Pulmonary artery endothelial cell (primary cell): ENCODE data around the gene IL2RA. TPM values are rescaled to one million over a fixed set of nuclear protein-coding genes. Genes with fewer than 3 reads are reported as not detected.

Source experiments
- DNase-seq: peaks from one replicate; pipeline ENCODE4 v3.0.0-alpha.2; 2011; ENCODE audit warnings: low read depth, low spot score
- total RNA-seq: library from RNA; depleted of rRNA; stranded (reverse); fragments of >200 nt; gene quantifications from 2 replicates; pipeline ENCODE4 v1.2.3, GENCODE V29; 2014

IL2RA gene
- total RNA-seq, 1 donor from 2014 or later = not detected

- no peak for DNase-seq
Measured at GRCh38 chr10:6040205-6040604, 22.0 kb downstream of the IL2RA start.

- no peak for DNase-seq
Measured at GRCh38 chr10:6039711-6040110, 22.5 kb downstream of the IL2RA start.

GRCh38 chr10:6038071-6038631 lies 24.0 kb downstream of the IL2RA start:
- no peak for DNase-seq

- no peak for DNase-seq
Measured at GRCh38 chr10:6037422-6037821, 24.7 kb downstream of the IL2RA start.

GRCh38 chr10:6036861-6037321 lies 25.3 kb downstream of the IL2RA start:
- DNase-seq = no peak

- DNase-seq = no peak
Measured at GRCh38 chr10:6035931-6036575, 26.1 kb downstream of the IL2RA start.

DNA sequence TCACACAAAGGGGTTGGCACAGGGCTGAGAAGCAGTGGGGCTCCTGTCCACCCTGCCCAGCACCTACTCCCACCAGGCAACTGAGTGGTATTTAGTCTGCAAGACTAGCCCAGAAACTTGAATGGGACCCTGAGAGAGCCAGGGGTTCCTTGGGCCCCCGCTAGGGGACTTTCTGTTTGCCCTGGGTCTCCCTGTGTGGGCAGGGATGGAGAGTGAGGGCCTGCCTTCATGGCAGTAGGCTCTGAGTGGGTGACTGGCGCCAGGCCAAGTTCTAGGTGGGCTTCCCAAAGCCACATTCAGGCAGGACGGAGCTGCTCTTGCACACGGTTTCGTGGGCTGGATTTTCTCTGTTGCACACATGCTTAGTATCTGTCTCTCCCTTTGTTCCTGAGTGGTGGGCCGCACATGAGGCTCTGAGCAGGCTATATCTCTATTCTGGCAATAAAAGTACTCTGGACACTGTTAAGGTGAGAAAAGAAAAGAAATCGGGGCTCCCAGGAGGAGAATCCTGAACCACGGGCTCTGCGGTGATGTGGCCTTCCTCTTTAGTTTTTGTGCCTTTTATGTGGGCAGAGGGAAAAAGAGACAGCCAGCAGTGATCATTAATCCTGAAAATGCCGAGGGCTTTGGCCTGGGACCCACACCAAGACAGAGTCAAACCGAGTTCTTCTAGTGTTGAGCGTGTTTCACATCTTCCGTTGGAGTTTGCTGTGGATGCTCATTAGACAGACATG lies 26.9 kb downstream of the IL2RA start:
- no peak for DNase-seq

DNA sequence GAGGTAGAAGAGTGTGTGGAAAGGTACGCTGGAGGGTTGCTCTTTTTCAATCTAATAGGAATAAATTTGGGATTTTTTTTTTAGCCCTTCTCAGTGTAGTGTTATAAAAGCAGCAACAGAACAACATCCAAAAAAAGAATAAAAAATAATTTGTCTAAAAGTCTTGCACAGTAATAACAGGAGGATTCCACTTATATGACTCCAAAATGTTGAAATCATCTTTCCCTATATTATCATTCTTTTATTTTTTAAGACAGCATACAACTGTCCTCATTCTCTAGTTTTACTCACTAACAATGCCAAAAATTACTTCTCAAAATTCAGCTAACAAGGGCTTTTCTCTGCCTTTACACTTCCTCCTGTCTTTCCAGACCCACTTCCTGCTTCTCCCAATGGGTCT lies 27.8 kb downstream of the IL2RA start:
- no peak for DNase-seq

DNA sequence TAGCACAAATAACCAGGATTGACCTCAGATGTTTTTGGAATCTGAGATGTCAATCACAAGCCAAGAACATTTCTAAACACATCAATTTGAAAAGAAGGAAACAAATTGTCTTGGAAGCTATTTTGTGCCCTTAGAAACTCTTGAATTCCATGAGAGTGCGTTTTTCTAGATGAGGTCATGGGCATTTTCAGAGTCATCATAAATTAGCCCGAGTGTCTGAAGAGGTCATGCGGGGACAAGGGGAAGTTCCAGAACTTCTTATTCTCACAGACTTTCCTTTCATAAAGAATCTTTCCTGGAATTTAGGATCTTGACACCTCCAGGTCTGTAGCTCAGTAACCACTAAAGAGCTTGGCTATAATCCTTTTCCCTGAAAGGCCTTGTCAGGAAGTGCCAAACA lies 28.2 kb downstream of the IL2RA start:
- DNase-seq = no peak

DNA sequence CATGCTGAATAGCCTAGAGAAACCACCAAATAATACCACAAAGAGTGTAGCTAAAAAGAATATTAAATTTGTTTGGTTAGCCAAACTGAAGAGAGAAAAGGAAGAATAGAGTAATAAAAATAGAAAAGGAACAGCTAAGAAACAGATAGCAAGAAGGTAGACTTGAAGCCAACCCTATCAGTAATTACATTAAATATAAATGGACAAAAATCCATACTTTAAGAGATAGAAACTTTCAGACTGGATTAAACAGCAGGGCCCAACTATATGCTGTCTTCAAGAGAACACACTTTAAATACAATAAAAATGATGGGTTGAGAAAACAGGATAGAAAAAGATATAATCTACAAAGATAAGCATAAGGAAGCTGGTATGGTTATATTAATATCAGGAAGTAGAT lies 31.2 kb downstream of the IL2RA start:
- DNase-seq = no peak

GRCh38 chr10:6030217-6030616 lies 31.9 kb downstream of the IL2RA start:
- DNase-seq = no peak

GRCh38 chr10:6027929-6028328 lies 34.2 kb downstream of the IL2RA start:
- no peak for DNase-seq

- DNase-seq = no peak
Measured at GRCh38 chr10:6025683-6026255, 36.4 kb downstream of the IL2RA start.

DNA sequence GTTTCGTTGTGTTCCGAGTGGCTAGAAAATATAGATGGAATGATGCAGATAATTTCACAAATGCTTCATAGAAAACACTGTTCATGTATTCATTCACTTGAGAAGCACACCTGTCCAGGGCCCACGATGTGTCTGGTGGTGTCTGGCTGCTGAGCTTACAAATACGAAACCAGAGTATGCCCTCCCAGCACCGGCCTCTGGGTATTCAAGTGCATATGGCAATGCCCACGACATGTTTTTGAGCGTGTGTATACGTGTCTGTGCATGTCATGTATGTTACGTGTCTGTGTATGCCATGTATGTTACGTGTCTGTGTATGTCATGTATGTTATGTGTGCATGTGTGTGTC lies 37.9 kb downstream of the IL2RA start:
- no peak for DNase-seq

GRCh38 chr10:6023661-6024333 lies 38.4 kb downstream of the IL2RA start:
- DNase-seq = no peak

- DNase-seq = no peak
Measured at GRCh38 chr10:6022660-6023059, 39.5 kb downstream of the IL2RA start.

- DNase-seq = no peak
Measured at GRCh38 chr10:6020826-6021225, 41.3 kb downstream of the IL2RA start.

GRCh38 chr10:6019796-6020195 lies 42.4 kb downstream of the IL2RA start:
- DNase-seq = no peak

GRCh38 chr10:6019010-6019782 lies 43.0 kb downstream of the IL2RA start:
- no peak for DNase-seq

- no peak for DNase-seq
Measured at GRCh38 chr10:6018422-6018821, 43.7 kb downstream of the IL2RA start.

DNA sequence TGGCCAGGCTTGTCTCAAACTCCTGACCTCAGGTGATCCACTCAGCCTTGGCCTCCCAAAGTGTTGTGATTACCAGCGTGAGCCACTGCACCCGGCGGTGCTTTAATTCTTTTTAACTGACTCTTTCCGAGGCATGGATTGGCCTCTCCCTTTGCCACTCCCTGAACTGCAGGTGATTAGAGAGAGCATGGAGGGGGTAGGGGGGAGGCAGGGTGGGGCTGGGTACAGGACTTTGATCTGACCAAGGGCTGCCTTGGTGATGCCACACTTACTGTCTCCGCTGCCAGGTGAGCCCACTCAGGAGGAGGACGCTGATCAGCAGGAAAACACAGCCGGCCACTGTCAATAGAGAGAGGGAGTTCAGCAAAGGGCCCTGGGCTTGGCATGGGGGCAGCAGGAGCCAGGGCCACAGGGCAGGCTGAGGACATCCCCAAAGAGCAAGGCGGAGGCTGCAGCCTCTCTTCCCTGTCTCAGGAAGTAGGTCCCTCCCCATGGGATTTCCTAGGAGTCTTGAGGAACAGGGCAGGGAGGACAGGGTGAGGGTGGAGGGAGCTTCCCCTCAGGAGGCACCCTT lies 44.3 kb downstream of the IL2RA start:
- DNase-seq = no peak
